NCI-H345 treated with DMSO at 0.1 percent for 48 hours (cell line): ENCODE results near the gene SDS.

ENCODE experiments used
- DNase-seq: peaks from one replicate; lab custom pipeline; 2025; ENCODE audit not compliant: unreplicated experiment; lab: John Stamatoyannopoulos, UW

Gene SDS

GRCh38 chr12:113425960-113426453 is 22.3 kb upstream of the SDS start:
- DNase-seq: no peak

- peak; percentile 3 for DNase-seq
Observed at GRCh38 chr12:113424915-113425823, 21.5 kb upstream of the SDS start.

- no peak for DNase-seq
Observed at GRCh38 chr12:113424456-113424855, 20.8 kb upstream of the SDS start.

- DNase-seq: no peak
Observed at GRCh38 chr12:113422886-113423669, 19.4 kb upstream of the SDS start.

- DNase-seq: no peak
Observed at GRCh38 chr12:113422030-113422885, 18.6 kb upstream of the SDS start, which contains the start of gene SDSL. SDSL (plus strand) TSS chr12:113422380; CDS start chr12:113427983, 5,603 bp downstream.

GRCh38 chr12:113420996-113421595 is 17.4 kb upstream of the SDS start:
- DNase-seq: no peak

- no peak for DNase-seq
Observed at GRCh38 chr12:113418213-113418879, 14.7 kb upstream of the SDS start.

- DNase-seq: no peak
Observed at GRCh38 chr12:113416091-113416754, 12.5 kb upstream of the SDS start.

GRCh38 chr12:113414519-113415038 is 10.9 kb upstream of the SDS start:
- DNase-seq: no peak

- no peak for DNase-seq
Observed at GRCh38 chr12:113413488-113413939, 9.8 kb upstream of the SDS start.

- DNase-seq: no peak
Observed at GRCh38 chr12:113409462-113410124, 5.9 kb upstream of the SDS start.

- no peak for DNase-seq
Observed at GRCh38 chr12:113408756-113409298, 5.1 kb upstream of the SDS start.

- DNase-seq: no peak
Observed at GRCh38 chr12:113407931-113408600, 4.4 kb upstream of the SDS start.

GRCh38 chr12:113405694-113406093 is 2.0 kb upstream of the SDS start:
- DNase-seq: no peak

- DNase-seq: no peak
Observed at GRCh38 chr12:113402586-113403260, 964 bp downstream of the SDS start.

GRCh38 chr12:113401066-113402000 is 2.4 kb downstream of the SDS start:
- no peak for DNase-seq
